GM19468 (cell line): ENCODE results near the gene RPUSD3.
"Not testable (repeated sequence)": the region's sequence is repeated elsewhere in the genome, so short reads cannot be mapped to it uniquely, and the experiment has no call there.

Source experiments
- ATAC-seq: cut with Tn5 transposase; IDR thresholded peaks from one replicate; pipeline ENCODE4 v1.9.1; 2021; ENCODE audit warnings: mild to moderate bottlenecking, moderate library complexity, moderate number of reproducible peaks; ENCODE audit not compliant: unreplicated experiment; ENCODE audit errors: extremely low read depth

RPUSD3 gene

GRCh38 chr3:9843715-9844438, at the start of gene RPUSD3:
Gene RPUSD3, minus strand, starts transcription at chr3:9844008. Its CDS starts 18 bp downstream, at chr3:9843990.
- ATAC-seq = peak; percentile 98

GRCh38 chr3:9891072-9891622, 47.3 kb upstream of the RPUSD3 start:
- no peak for ATAC-seq

- peak; percentile 51 for ATAC-seq
Observed at GRCh38 chr3:9890249-9891071, 46.7 kb upstream of the RPUSD3 start, which contains the start of gene JAGN1. Gene JAGN1, plus strand, starts transcription at chr3:9890610. Its CDS starts 113 bp downstream, at chr3:9890723.

- ATAC-seq = no peak
Observed at GRCh38 chr3:9889405-9889804, 45.6 kb upstream of the RPUSD3 start.

- no peak for ATAC-seq
Observed at GRCh38 chr3:9888540-9888939, 44.7 kb upstream of the RPUSD3 start.

GRCh38 chr3:9887480-9887879, 43.7 kb upstream of the RPUSD3 start:
- no peak for ATAC-seq

GRCh38 chr3:9886328-9886727, 42.5 kb upstream of the RPUSD3 start:
- no peak for ATAC-seq

GRCh38 chr3:9884555-9885165, 40.9 kb upstream of the RPUSD3 start:
- ATAC-seq = no peak

GRCh38 chr3:9883706-9884554, 40.1 kb upstream of the RPUSD3 start:
- no peak for ATAC-seq

GRCh38 chr3:9881441-9881840, 37.6 kb upstream of the RPUSD3 start:
- ATAC-seq = no peak

GRCh38 chr3:9879830-9880549, 36.2 kb upstream of the RPUSD3 start, which contains the start of gene CIDEC:
Gene CIDEC, minus strand, starts transcription at chr3:9880253. Its CDS starts 1,767 bp downstream, at chr3:9878486.
- no peak for ATAC-seq

- ATAC-seq = no peak
Observed at GRCh38 chr3:9878700-9879099, 34.9 kb upstream of the RPUSD3 start.

GRCh38 chr3:9876991-9877390, 33.2 kb upstream of the RPUSD3 start:
- ATAC-seq = no peak

- ATAC-seq = not testable (repeated sequence)
Observed at GRCh38 chr3:9876255-9876654, 32.4 kb upstream of the RPUSD3 start.

GRCh38 chr3:9875448-9875847, 31.6 kb upstream of the RPUSD3 start:
- no peak for ATAC-seq

- not testable (repeated sequence) for ATAC-seq
Observed at GRCh38 chr3:9872067-9872466, 28.3 kb upstream of the RPUSD3 start.

- no peak for ATAC-seq
Observed at GRCh38 chr3:9870978-9871377, 27.2 kb upstream of the RPUSD3 start.

- ATAC-seq = no peak
Observed at GRCh38 chr3:9869955-9870354, 26.1 kb upstream of the RPUSD3 start.

- ATAC-seq = no peak
Observed at GRCh38 chr3:9867106-9867505, 23.3 kb upstream of the RPUSD3 start.
